B cell (primary cell): Measurements from ENCODE around the gene ANK3. TPM values are rescaled to one million over a fixed set of nuclear protein-coding genes. Genes with fewer than 3 reads are reported as not detected.

ENCODE experiments used
- ATAC-seq: fragments of 200-7000 bp; cut with Tn5 transposase; one replicate; pipeline ENCODE4 v1.10.0; 2021; ENCODE audit warnings: low read depth, mild to moderate bottlenecking, moderate number of reproducible peaks, moderate library complexity
- CTCF ChIA-PET: fragments of 350-600 bp; sonication (Branson Sonifier 250); formaldehyde crosslinking; loops from one replicate; lab custom pipeline; 2021; ENCODE audit warnings: antibody characterized with exemption, inconsistent platforms; lab: Charles Lee
- POLR2A ChIA-PET: fragments of 350-600 bp; sonication (Branson Sonifier 250); formaldehyde crosslinking; loops from one replicate; lab custom pipeline; 2021; ENCODE audit warnings: antibody characterized with exemption; lab: Charles Lee
- DNase-seq: peaks from one replicate; pipeline ENCODE4 v3.0.0; 2013
- H2AFZ ChIP-seq: 2 replicates; pipeline ENCODE4 v1.6.1; 2012; ENCODE audit warnings: mild to moderate bottlenecking, low read depth, low read length; ENCODE audit not compliant: insufficient read depth, poor library complexity, severe bottlenecking
- H3K27ac ChIP-seq, 2 donors: 1 replicate in 1 of 2; 2 replicates in 1 of 2; pipeline ENCODE4 v1.5.1; 2012 to 2013; ENCODE audit warnings: low read length in 2 of 2, mild to moderate bottlenecking in 2 of 2, moderate library complexity in 1 of 2
- H3K27me3 ChIP-seq, 4 experiments: fragments of 200-600 bp in 1 of 4; sonication (generic) in 1 of 4; replicated peaks in 1 of 4; 1 replicate in 2 of 4; 2 replicates in 2 of 4; pipeline versions ENCODE4 v1.6.1 to v1.7.0; 2013 to 2016; ENCODE audit warnings: low read length in 3 of 4, mild to moderate bottlenecking in 2 of 4, mixed read lengths in 1 of 4, moderate library complexity in 1 of 4; ENCODE audit not compliant: insufficient read depth in 4 of 4, control insufficient read depth in 3 of 4; ENCODE audit errors: control extremely low read depth in 1 of 4
- H3K36me3 ChIP-seq, 2 experiments: replicated peaks in 1 of 2; 1 replicate in 1 of 2; 2 replicates in 1 of 2; pipeline versions ENCODE4 v1.6.1 to v1.7.1; 2013; ENCODE audit warnings: low read length in 1 of 2; ENCODE audit not compliant: insufficient read depth in 2 of 2, control insufficient read depth in 1 of 2; ENCODE audit errors: control extremely low read depth in 1 of 2, extremely low read depth in 1 of 2
- H3K4me1 ChIP-seq, 2 donors: fragments of 200-600 bp in 1 of 2; sonication (generic) in 1 of 2; 1 replicate in 1 of 2; 2 replicates in 1 of 2; pipeline versions ENCODE4 v1.5.1 to v1.6.1; 2013 to 2017; ENCODE audit warnings: low read length in 2 of 2; ENCODE audit not compliant: control insufficient read depth in 2 of 2, insufficient read depth in 2 of 2
- H3K4me2 ChIP-seq: replicated peaks from 2 replicates; pipeline ENCODE3; 2012; ENCODE audit warnings: mild to moderate bottlenecking, low read depth, low read length; ENCODE audit not compliant: poor library complexity, severe bottlenecking
- H3K4me3 ChIP-seq, 5 experiments: fragments of 200-600 bp in 1 of 5; sonication (generic) in 1 of 5; 1 replicate in 3 of 5; 2 replicates in 2 of 5; pipeline versions ENCODE4 v1.5.1 to v1.7.0; 2011 to 2016; ENCODE audit warnings: low read length in 4 of 5, mild to moderate bottlenecking in 4 of 5, low read depth in 2 of 5, control low read depth in 1 of 5, moderate library complexity in 1 of 5; ENCODE audit not compliant: insufficient read depth in 1 of 5; ENCODE audit errors: control extremely low read depth in 1 of 5, extremely low read depth in 1 of 5
- H3K79me2 ChIP-seq: fragments of 200-600 bp; sonication (generic); one replicate; pipeline ENCODE4 v1.6.0; 2016; ENCODE audit warnings: low read length; ENCODE audit not compliant: control insufficient read depth, insufficient read depth
- H3K9ac ChIP-seq: fragments of 200-600 bp; sonication (generic); 2 replicates; pipeline ENCODE4 v1.6.1; 2017; ENCODE audit warnings: mild to moderate bottlenecking, low read length, moderate library complexity
- H3K9me3 ChIP-seq, 3 donors: one replicate each; pipeline versions ENCODE4 v1.6.1 to v1.7.1; 2013; ENCODE audit warnings: low read length in 2 of 3; ENCODE audit not compliant: control insufficient read depth in 2 of 3, insufficient read depth in 1 of 3; ENCODE audit errors: control extremely low read depth in 1 of 3
- H4K20me1 ChIP-seq: 2 replicates; pipeline ENCODE4 v1.6.0; 2012; ENCODE audit warnings: mild to moderate bottlenecking, low read length; ENCODE audit not compliant: insufficient read depth, control insufficient read depth, poor library complexity, severe bottlenecking
- H3K27ac Mint-ChIP-seq: one replicate; pipeline ENCODE4 v1.8.0; 2021; ENCODE audit warnings: mixed read lengths
- H3K27me3 Mint-ChIP-seq: one replicate; pipeline ENCODE4 v1.8.0; 2021; ENCODE audit warnings: mixed read lengths
- H3K4me1 Mint-ChIP-seq: one replicate; pipeline ENCODE4 v1.8.0; 2021; ENCODE audit warnings: mixed read lengths
- H3K4me3 Mint-ChIP-seq: one replicate; pipeline ENCODE4 v1.8.0; 2021; ENCODE audit warnings: mixed read lengths
- H3K9me3 Mint-ChIP-seq: one replicate; pipeline ENCODE4 v1.8.0; 2022; ENCODE audit warnings: mixed read lengths; ENCODE audit not compliant: insufficient read depth
- EZH2 ChIP-seq: IDR thresholded peaks from 2 replicates; pipeline ENCODE4 v1.6.1; 2012; ENCODE audit warnings: borderline replicate concordance, low read depth, mild to moderate bottlenecking, moderate library complexity, low read length; ENCODE audit not compliant: insufficient read depth, poor library complexity, severe bottlenecking
- WGBS: methylation state at CpG from one replicate; pipeline ENCODE4 v1.1.5; 2013; ENCODE audit warnings: missing lambda C conversion rate; ENCODE audit not compliant: insufficient coverage; 5-methylcytosine and 5-hydroxymethylcytosine counted together
- intact Hi-C: fragments of 100-400 bp; cut with micrococcal nuclease; formaldehyde crosslinking; loops from one replicate; pipeline ENCODE4 v1.10.0; 2022
- polyA plus RNA-seq: library from polyadenylated mRNA; depleted of rRNA; stranded (reverse); fragments of >200 nt; gene quantifications from 2 replicates; pipeline ENCODE4 v1.2.3, GENCODE V29; 2012
- total RNA-seq, 2 donors: library from RNA; stranded (reverse); fragments of 120-200 nt in 1 of 2; gene quantifications; 1 replicate in 1 of 2; 2 replicates in 1 of 2; pipeline versions ENCODE4 v1.2.3 to v1.2.4, GENCODE V29; 2013 to 2022
- TF ChIP-seq, protein P1 (sequence below): fragments of 200-600 bp; IDR thresholded peaks from one replicate; pipeline ENCODE4 v1.8.0; 2022; ENCODE audit warnings: antibody characterized with exemption, mild to moderate bottlenecking

The ANK3 gene
- total and polyA plus RNA-seq, 2 donors (not counting 1 experiment from before 2014, with no cell fraction given), result 4.9 to 21.6 TPM

DNA sequence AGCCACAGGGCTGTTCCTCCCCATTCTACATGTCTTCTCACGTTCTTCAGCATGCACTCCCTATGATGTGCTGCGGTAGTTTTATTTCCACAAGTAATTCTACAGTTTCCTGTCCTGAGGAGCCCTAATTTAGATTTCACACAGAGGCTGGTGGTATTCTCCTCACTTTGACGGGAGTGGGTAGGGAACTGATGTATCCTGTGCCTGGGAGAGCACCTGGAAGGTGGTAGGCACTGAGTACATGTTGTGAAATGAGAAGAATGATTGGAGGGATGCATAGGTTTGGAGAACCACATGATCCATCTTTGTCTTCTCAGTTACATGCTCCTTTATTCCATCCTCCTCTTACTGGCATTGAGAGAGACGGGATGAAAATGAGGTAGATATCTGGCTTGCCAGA is 365.2 kb downstream of the ANK3 start:
- no peak overlapping the region for H3K27ac ChIP-seq
- Mint-ChIP-seq H3K27ac (no peak overlapping the region), H3K4me1 (no peaks in the 10 kb centered on the region), H3K9me3 (no peaks in the 10 kb centered on the region), H3K27me3 (no peaks in the 10 kb centered on the region), H3K4me3 (no peak overlapping the region)
- H3K9ac ChIP-seq, result no peak overlapping the region
- CTCF ChIA-PET, result interaction anchor here (1.4 kb wide), 1 partner anchor 402 kb away, joined by 6 read pairs; no protein-coding TSS in a partner anchor
- 86% methylated on average over 1 of the region's 4 CpGs for WGBS
- no peaks in the 10 kb centered on the region for H3K79me2 ChIP-seq
- no peak overlapping the region for H3K4me2 ChIP-seq
- intact Hi-C loops, result no loop called here
- ATAC-seq (no peak), DNase-seq (no peak)
- H3K36me3 ChIP-seq, result no peaks in the 10 kb centered on the region
- H2AFZ ChIP-seq, result no peak overlapping the region
- no peak for TF ChIP-seq EZH2
- TF ChIP-seq, protein P1, sequence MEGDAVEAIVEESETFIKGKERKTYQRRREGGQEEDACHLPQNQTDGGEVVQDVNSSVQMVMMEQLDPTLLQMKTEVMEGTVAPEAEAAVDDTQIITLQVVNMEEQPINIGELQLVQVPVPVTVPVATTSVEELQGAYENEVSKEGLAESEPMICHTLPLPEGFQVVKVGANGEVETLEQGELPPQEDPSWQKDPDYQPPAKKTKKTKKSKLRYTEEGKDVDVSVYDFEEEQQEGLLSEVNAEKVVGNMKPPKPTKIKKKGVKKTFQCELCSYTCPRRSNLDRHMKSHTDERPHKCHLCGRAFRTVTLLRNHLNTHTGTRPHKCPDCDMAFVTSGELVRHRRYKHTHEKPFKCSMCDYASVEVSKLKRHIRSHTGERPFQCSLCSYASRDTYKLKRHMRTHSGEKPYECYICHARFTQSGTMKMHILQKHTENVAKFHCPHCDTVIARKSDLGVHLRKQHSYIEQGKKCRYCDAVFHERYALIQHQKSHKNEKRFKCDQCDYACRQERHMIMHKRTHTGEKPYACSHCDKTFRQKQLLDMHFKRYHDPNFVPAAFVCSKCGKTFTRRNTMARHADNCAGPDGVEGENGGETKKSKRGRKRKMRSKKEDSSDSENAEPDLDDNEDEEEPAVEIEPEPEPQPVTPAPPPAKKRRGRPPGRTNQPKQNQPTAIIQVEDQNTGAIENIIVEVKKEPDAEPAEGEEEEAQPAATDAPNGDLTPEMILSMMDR, result no peak
- no peaks in the 10 kb centered on the region for H3K9me3 ChIP-seq
- H3K4me3 ChIP-seq, result no peak overlapping the region
- H3K27me3 ChIP-seq, result no peaks in the 10 kb centered on the region
- H3K4me1 ChIP-seq, result no peaks in the 10 kb centered on the region
- no peaks in the 10 kb centered on the region for H4K20me1 ChIP-seq
- POLR2A ChIA-PET, result no interaction called here

DNA sequence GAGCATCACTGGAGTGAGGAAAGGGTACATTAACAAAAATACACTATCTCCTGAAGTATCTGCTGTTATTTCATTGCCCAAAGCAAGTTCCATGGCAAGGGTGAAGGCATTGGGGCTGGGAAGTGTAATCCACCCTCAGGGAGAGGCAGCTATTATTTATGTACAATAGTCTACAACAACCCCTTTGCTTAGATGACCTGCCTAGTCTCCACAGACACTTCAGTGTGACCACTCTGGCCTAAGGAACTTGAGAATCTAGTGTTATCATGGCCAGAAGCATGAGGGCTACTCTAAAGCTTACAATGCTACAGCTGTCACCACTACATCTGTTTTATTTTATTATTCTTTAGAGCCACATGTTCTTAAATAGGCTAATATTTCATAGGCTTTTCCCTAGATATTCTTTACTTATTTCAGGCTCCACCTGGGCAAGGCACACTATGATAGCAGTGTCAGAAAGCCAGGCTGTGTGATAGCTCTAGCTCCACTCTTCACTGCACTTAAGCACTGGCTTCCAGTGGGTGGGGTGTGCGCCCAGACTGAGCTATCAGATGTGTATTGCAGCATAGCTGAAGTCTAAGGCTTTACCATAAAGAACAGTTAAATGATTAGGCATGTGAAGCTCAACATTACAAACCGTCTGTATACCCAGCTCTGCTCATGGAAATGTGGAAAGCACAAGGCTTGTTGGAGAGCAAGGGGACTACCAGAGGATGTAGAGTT is 366.4 kb downstream of the ANK3 start:
- POLR2A ChIA-PET, result no interaction called here
- Histone ChIP-seq H3K4me3 (no peak overlapping the region), H3K4me2 (no peak overlapping the region), H3K36me3 (no peaks in the 10 kb centered on the region), H3K27ac (no peak overlapping the region), H3K27me3 (peaks cover 0 to 3% (median 0%) of the 10 kb centered on the region in 4 experiments), H3K4me1 (no peaks in the 10 kb centered on the region), H4K20me1 (no peaks in the 10 kb centered on the region), H3K9me3 (no peaks in the 10 kb centered on the region), H2AFZ (no peak overlapping the region), H3K79me2 (no peaks in the 10 kb centered on the region), H3K9ac (no peak overlapping the region)
- Mint-ChIP-seq H3K4me1 (no peaks in the 10 kb centered on the region), H3K4me3 (no peak overlapping the region), H3K9me3 (no peaks in the 10 kb centered on the region), H3K27ac (no peak overlapping the region), H3K27me3 (no peaks in the 10 kb centered on the region)
- TF ChIP-seq, protein P1, result no peak
- TF ChIP-seq EZH2, result no peak
- CTCF ChIA-PET, result interaction anchor here (0.9 to 1.2 kb wide), 2 partner anchors 158 to 397 kb away, joined by 3 to 4 read pairs; no protein-coding TSS in a partner anchor
- DNase-seq, result no peak
- intact Hi-C loops, result no loop called here
- no peak for ATAC-seq
- 100% methylated on average over 2 of the region's 2 CpGs for WGBS
